Lung microvascular endothelial cell (primary cell): ENCODE data around the gene GPBAR1. TPM values are rescaled to one million over a fixed set of nuclear protein-coding genes. Genes with fewer than 3 reads are reported as not detected.
A peak's percentile ranks its signal among the peaks of the same experiment; 100 is the strongest.
"Not testable (repeated sequence)": the region's sequence is repeated elsewhere in the genome, so short reads cannot be mapped to it uniquely, and the experiment has no call there.

Experiments used
- DNase-seq, 2 donors: peaks; one replicate each; pipeline versions ENCODE4 v3.0.0 to v3.0.0-alpha.2; 2010; ENCODE audit warnings: low read depth in 2 of 2
- total RNA-seq: library from RNA; depleted of rRNA; stranded (reverse); fragments of >200 nt; gene quantifications from 2 replicates; pipeline ENCODE4 v1.2.1, GENCODE V29; 2014

GPBAR1 gene
- total RNA-seq, 1 donor from 2014 or later, result under 0.01 TPM

GRCh38 chr2:218267259-218267658 is 6.4 kb downstream of the GPBAR1 start:
- no peak for DNase-seq

- peak; percentile 100 for DNase-seq
Measured at GRCh38 chr2:218269900-218270720, 9.3 kb downstream of the GPBAR1 start, which contains the start of the genes AAMP and PNKD. Gene AAMP, minus strand, starts transcription at chr2:218270137. Its CDS starts 51 bp downstream, at chr2:218270086. Gene PNKD, plus strand, starts transcription at chr2:218270519. Its CDS starts 17 bp downstream, at chr2:218270536.

- no peak for DNase-seq
Measured at GRCh38 chr2:218270721-218271486, 10.1 kb downstream of the GPBAR1 start.

- no peak for DNase-seq
Measured at GRCh38 chr2:218271487-218271797, 10.6 kb downstream of the GPBAR1 start.

GRCh38 chr2:218271865-218272530 is 11.2 kb downstream of the GPBAR1 start:
- DNase-seq, result no peak

GRCh38 chr2:218272531-218273212 is 11.9 kb downstream of the GPBAR1 start:
- DNase-seq, result peak; percentile 88 to 90

- DNase-seq, result not testable (repeated sequence)
Measured at GRCh38 chr2:218273214-218273907, 12.5 kb downstream of the GPBAR1 start.

DNA sequence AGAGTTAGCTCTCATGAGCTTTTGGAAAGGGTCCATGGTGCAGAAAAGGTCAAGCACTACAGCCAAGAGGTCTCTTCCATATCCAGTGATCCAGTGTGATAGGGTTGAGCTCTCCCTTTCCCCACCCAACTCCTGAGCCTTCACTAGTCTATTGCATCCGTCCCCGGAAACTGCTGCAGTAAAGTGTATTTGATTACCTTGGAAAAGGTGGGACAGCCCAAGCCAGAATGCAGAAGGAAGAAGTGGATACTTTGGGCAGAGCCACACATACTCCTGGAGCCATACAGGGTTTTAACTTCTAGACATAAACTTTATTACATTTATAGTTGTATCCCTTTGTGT is 13.1 kb downstream of the GPBAR1 start:
- no peak for DNase-seq

GRCh38 chr2:218274586-218274985 is 13.8 kb downstream of the GPBAR1 start:
- DNase-seq, result no peak

- no peak for DNase-seq
Measured at GRCh38 chr2:218275371-218276072, 14.7 kb downstream of the GPBAR1 start.

- DNase-seq, result no peak
Measured at GRCh38 chr2:218276986-218277755, 16.4 kb downstream of the GPBAR1 start.

DNA sequence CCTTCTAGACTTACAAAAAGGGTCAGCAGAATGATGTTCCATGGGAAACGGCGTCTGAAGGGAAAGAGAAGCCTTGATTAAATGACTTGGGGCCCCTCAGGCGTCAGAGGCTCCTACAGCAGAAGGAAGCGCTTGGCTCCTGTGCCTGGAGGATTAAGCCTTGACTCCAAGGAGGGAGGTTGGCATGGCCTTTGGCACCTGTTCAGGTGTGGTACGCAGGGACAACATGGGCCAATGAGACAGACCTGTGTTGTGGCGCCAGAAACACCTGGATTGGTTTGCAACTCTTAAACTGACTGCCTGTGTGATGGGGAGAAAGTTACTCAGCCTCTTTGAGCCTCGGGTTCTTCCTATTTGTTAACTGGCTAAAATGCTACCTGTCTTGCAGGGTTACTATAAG is 17.1 kb downstream of the GPBAR1 start:
- DNase-seq, result no peak

DNA sequence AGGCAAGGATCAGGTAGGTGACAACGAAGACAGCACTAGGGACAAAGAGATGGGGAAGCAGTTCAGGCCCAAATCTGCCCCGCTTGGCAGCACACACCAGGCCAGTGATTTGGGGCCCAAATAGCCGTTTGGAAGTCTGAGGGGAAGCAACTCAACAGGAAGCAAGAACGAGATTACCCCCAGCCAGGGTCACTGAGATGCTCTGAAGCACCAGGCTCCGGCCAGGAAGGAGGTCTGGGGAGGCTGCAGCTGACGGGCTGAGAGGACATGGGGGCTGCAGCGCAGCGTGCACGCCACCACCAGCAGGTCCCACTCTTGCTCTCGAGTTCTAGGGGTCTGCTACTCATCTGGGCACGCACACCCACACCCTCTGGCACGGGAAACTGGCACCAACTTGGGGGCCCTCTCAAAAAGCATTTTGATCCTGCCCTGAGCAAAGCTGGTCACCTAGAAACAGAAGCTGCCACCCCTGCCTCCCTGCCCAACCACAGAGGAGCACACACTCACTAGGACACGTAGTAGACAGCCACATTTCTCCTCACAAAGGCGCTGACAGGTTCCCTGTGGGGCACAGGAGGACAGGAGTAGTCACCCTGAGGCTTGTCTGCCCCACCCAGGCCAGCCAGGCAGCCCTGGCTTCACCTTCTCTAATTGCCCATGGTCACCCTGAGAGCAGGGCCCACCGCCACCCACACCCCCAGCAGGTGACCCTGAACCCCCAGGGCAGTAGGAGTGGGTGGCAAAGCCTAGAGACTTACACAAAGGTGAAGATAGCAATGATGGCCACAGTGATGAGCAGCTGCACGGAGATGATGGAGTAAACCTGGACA is 17.9 kb downstream of the GPBAR1 start:
- no peak for DNase-seq

DNA sequence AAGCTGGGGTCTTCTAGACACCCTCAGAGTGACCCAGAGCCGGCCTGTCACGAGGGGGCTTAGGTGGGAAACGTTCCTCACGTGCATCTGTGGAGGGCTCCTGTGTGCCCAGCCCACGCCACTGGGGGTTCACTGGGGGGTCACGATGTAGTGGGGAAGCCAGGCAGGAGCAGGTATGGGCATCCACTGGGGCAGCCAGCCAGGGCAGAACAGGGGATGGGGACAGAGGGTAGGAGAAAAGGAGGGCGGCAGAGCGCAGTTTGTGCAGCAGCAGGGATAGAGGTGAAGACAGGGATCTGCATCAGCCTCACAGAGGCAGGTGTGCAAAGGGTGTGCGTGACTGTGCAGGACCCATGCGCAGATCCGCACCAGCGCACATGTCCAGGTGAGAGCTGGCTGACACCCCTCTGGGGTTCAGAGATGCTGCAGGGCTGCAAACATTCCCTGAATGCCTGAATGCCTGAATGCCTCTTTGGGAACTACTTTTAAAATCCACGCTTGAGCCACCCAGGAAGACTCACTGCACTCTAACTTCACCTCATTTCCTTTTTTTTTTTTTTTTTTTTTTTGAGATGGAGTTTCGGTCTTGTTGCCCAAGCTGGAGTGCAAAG is 19.6 kb downstream of the GPBAR1 start:
- DNase-seq, result no peak

DNA sequence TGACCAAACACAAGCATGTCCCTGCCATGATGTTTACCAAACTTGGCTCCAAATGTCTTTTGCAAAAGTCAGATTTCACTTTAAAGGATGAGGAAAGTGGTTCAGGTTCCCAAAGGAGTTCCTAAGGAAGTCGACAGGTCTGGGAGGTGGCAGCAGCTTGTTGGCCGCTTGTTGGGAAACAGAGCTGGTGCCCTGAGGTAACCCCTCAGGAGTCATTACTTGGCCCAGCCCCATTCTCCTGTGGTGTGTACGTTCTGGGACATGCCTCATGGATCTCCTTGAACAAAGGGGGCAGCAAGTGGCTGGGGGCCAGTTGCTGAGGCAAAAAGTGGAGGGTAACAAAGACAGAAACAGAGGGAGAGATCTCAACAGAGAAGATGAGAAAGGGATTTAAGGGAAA is 20.6 kb downstream of the GPBAR1 start:
- DNase-seq, result no peak

- DNase-seq, result no peak
Measured at GRCh38 chr2:218282173-218282991, 21.6 kb downstream of the GPBAR1 start.

DNA sequence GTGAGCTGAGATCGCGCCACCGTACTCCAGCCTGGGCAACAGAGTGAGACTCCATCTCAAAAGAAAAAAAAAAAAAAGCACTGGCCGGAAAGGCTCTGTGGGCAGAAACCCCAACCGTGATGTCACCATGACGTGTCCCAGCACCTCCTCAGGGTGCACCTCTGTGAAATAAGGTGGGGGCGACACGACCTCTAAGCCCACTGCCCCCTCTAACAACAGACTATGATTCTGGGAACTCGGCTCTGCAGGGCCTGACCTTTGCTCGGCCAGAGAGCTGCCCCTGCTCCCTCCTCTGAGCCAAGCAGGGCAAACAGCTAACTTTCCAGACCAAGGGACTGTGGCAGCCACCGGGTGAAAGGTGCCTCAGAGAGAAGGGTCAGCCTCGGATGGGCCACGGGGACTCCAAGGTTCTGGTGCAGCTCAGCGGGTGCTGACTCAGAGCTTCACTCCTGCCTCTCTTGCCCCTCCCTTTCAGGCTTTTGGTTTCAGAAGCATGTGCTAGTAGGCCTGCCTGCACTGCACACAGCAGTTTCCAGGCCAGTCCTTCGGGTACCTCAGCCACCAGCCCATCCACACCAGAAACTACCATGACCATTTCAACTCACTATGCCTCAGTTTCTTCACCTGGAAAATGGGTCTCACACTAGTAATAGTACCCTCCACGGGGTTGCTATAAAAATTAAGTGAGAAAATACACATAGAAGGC is 23.4 kb downstream of the GPBAR1 start:
- DNase-seq, result peak; percentile 29 to 73
